Suprapubic skin (tissue), 4 donors: ENCODE measurements around the gene GRIA1.

Experiments used
- CTCF ChIP-seq, 2 donors: fragments of 200-600 bp in 1 of 2; fragments of 450-650 bp in 1 of 2; sonication (generic) in 1 of 2; IDR thresholded peaks; one replicate each; pipeline ENCODE4 v1.5.1; 2016 to 2019; ENCODE audit warnings: antibody characterized with exemption in 2 of 2, mild to moderate bottlenecking in 1 of 2, moderate library complexity in 1 of 2
- EP300 ChIP-seq: sonication (generic); formaldehyde crosslinking; IDR thresholded peaks from one replicate; pipeline ENCODE4 v1.6.1; 2017; ENCODE audit warnings: antibody characterized with exemption
- POLR2A ChIP-seq, 2 donors: fragments of 450-650 bp; IDR thresholded peaks; one replicate each; pipeline ENCODE4 v1.6.1; 2017; ENCODE audit warnings: antibody characterized with exemption in 2 of 2, mild to moderate bottlenecking in 2 of 2, moderate library complexity in 2 of 2
- POLR2AphosphoS5 ChIP-seq, 3 donors: sonication (generic); formaldehyde crosslinking; IDR thresholded peaks; one replicate each; pipeline ENCODE4 v1.6.1; 2017; ENCODE audit warnings: antibody characterized with exemption in 3 of 3

GRCh38 chr5:153712946-153713345 lies 222.5 kb downstream of the GRIA1 start:
- TF ChIP-seq EP300 (no peak), CTCF (IDR thresholded peaks at IDR 0.05) (no peak), POLR2AphosphoS5 (IDR thresholded peaks at IDR 0.05) (no peak), POLR2A (IDR thresholded peaks at IDR 0.05) (no peak)
